ENCODE results near the gene SPAG7.
A peak's percentile ranks its signal among the peaks of the same experiment; 100 is the strongest.
"Not testable (repeated sequence)": the region's sequence is repeated elsewhere in the genome, so short reads cannot be mapped to it uniquely, and the experiment has no call there.

Gene SPAG7

DNA sequence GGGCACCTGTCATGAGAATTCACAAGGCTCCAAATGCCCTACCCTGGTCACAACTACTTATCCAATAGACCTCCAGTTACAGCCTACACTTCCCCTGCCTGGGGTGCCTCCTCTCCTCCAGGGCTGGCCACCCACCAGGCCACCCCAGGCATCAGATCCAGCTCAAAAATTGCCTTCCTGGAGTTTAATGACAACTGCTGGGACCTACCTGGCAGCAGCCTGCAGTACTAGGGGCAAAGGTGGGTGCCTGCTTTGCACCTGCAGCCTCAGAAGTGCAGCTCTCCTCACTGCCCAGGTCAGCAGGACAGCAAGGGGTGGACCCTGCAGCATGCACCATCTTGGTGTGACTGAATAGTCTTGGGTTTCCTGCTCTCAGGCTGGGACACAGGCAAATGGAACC, 32.0 kb downstream of the SPAG7 start:
- no peak for DNase-seq

DNA sequence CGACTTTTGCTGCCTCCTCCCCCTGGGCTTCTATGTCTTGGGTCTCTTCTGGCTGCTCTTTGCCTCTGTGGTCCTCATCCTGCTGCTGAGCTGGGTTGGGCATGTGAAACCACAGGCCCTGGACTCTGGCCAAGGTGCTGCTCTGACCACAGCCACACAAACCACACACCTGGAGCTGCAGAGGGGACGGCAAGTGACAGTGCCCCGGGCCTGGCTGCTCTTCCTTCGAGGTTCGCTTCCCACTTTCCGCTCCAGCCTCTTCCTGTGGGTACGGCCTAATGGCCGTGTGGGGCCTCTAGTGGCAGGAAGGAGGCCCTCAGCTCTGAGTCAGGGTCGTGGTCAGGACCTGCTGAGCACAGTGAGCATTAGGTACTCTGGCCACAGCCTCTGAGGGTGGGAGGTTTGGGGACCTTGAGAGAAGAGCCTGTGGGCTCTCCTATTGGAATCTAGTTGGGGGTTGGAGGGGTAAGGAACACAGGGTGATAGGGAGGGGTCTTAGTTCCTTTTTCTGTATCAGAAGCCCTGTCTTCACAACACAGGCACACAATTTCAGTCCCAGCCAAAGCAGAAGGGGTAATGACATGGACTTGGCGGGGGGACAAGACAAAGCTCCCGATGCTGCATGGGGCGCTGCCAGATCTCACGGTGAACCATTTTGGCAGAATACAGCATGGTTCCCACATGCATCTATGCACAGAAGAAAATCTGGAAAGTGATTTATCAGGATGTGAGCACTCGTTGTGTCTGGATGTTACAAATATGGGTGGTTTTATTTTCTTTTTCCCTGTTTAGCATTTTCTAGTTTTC, 33.2 kb downstream of the SPAG7 start:
- peak; percentile 66 to 79 (median 67) for DNase-seq

DNA sequence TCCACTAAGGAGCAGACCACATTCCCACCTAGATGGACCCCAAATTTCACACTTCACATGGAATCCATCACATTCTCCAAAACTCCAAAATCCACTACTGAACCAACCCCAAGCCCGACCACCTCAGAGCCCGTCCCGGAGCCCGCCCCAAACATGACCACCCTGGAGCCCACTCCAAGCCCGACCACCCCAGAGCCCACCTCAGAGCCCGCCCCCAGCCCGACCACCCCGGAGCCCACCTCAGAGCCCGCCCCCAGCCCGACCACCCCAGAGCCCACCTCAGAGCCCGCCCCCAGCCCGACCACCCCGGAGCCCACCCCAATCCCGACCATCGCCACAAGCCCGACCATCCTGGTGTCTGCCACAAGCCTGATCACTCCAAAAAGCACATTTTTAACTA, 34.0 kb downstream of the SPAG7 start:
- no peak for DNase-seq

DNA sequence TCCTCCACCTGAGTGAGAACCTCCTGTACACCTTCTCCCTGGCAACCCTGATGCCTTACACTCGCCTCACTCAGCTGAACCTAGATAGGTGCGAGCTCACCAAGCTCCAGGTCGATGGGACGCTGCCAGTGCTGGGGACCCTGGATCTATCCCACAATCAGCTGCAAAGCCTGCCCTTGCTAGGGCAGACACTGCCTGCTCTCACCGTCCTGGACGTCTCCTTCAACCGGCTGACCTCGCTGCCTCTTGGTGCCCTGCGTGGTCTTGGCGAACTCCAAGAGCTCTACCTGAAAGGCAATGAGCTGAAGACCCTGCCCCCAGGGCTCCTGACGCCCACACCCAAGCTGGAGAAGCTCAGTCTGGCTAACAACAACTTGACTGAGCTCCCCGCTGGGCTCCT, 34.9 kb downstream of the SPAG7 start:
- DNase-seq, result no peak

DNA sequence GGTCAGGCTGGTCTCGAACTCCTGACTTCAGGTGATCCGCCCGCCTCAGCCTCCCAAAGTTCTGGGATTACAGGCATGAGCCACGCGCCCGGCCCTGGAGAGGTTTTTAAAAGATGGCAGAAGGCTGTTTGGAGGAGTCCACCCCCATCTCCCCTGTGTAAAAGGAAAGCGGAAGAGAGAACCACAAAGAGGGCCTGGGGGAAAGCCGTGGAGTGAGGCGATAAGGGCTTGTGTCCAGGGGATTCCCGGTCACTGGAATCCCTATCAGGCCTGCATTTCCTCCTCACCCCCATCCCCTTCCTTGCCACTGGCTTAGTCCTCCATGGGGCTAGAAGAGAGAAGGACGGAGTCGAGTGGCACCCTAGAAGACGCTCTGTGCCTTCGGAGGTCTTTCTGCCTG, 35.7 kb downstream of the SPAG7 start, which contains the start of gene GP1BA:
Gene GP1BA, plus strand, starts transcription at position 315 of the 400 bp plus-strand sequence. CDS start 328 bp downstream, outside the sequence.
- DNase-seq, result peak; percentile 73 to 85 (median 83)

DNA sequence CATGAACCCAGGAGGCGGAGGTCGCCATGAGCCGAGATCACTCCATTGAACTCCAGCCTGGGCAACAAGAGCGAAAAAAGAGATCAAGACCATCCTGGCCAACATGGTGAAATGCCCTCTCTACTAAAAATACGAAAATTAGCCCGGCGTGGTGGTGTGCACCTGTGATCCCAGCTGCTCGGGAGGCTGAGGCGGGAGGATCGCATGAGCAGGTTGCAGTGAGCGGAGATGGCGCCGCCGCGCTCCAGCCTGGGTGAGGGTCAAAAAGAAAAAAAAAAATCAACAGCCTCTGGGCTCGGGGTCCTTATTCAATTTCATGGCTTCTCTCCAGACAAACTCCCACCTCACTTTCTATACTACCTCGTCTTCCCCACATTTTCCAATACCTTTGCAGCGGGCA, 38.7 kb downstream of the SPAG7 start:
- DNase-seq, result no peak

DNA sequence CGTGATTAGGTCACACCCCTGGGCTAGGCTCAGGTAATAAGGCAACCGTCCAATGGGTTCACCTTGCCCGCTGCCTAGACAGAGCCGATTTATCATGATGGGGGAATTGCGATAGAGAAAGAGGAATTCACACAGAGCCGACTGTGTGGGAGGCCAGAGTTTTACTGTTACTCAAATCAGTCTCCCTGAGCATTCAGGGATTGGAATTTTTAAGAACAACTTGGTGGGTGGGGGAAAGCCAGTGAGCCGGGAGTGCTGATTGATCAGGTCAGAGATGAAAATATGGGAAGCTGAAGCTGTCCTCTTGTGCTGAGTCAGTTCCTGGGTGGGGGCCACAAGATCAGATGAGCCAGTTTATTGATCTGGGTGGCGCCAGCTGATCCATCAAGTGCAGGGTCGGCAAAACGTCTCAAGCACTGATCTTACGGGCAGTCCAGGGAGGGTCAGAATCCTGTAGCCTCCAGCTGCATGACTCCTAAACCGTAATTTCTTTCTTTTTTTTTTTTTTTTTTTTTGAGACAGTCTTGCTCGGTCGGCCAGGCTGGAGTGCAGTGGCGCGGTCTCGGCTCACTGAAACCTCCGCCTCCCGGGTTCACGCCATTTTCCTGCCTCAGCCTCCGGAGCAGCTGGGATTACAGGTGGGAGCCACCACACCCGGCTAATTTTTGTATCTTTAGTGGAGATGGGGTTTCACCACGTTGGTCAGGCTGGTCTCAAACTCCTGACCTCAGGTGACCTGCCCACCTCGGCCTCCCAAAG, 40.9 kb downstream of the SPAG7 start:
- DNase-seq, result peak in 2 of 3 donors; percentile 80 to 94

DNA sequence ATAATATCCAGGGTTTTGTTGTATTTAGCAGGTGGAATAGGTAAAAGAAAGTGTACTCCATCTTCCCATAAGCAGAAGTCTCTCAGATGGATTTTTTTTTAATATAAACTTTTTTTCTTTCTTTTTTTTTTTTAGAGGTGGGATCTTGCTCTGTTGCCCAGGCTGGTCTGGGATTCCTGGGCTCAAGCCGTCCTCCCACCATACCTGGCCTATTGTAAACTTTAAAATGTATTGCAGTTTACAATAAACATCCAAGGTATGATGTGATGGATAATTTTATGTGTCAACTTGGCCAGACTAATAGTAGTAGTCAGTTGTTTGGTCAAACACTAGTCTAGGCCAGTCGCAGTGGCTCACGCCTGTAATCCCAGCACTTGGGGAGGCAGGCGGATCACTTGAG, 46.3 kb downstream of the SPAG7 start:
- no peak for DNase-seq

DNA sequence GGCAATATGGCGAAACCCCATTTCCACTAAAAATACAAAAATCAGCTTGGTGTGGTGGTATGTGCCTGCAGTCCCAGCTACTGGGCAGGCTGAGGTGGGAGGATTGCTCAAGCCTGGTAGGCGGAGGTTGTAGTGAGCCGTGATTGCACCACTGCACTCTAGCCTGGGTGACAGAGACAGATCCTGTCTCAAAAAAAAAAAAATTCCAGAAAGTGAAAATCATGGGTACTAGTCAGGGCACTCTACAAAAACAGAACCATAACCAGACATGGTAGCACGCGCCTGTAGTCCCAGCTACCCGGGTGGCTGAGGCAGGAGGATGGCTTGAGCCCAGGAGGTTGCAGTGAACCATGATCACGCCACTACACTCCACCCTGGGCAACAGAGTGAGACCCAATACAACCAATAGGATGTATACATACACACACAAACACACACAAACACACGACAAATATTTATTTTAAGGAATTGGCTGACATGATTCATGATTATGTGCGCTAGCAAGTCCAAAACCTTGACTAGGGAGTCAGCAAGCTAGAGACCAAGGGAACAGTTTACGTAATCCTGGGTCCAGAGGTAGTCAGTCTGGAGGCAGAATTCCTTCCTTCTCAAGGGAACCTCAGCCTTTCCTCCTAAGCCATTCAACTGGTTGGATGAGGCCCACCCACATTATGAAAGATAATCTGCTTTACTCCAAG, 47.1 kb downstream of the SPAG7 start:
- peak; percentile 89 to 93 (median 92) for DNase-seq

DNA sequence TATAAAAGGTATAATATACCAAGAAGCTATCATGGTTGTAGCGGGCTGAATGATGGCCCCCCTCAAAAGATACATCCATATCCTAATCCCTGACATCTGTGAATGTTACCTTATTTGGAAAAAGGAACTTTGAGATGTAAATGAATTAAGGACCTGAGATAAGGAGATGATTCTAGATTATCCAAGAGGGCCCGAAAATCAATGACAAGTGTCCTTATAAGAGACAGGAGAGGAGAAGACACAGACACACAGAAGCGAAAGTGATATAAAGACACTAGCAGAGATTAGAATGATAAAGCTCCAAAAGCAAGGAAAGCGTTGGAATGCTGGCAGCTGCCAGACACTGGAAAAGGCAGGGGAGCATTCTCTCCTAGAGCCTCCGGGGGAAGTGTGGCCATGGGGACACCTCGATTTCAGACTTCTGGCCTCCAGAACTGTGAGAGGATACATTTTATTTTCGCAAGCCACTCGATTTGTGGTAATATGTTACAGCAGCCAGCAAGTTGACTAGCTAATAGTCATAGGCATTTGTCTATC, 48.0 kb downstream of the SPAG7 start:
- no peak for DNase-seq

DNA sequence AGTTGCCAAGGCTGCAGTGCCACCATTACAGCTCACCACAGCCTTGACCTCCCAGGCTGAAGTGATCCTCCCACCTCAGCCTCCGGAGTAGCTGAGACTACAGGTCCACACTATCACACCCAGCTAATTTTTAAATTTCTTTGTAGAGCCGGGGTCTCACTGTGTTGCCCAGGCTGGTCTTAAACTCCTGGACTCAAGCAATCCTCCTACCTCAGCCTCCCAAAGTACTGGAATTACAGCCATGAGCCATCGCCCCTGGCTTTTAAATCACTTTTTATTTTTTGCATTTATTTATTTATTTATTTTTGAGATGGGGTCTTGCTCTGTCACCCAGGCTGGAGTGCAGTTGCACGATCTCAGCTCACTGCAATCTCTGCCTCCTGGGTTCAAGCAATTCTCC, 53.1 kb downstream of the SPAG7 start:
- not testable (repeated sequence) for DNase-seq

DNA sequence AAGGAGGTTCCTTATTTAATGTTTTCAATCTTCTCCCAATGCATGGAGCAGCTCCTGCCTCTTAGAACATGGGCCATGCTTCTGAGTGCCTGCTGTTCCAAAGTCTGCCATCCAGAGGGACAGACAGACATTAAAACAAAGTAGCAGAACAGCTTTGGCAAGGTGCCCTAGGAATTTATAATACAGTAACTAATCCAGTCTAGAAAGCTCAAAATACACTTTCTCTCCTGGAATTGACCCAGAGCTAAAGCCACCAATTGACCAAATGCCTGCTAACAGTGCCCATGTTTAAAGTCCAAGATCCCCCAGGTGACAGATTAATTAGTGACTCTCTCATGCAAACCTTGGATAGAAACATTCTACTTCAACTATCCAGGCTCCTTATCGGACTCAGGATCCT, 53.6 kb downstream of the SPAG7 start:
- DNase-seq, result no peak

All from suppressor macrophage treated with lipopolysaccharide for 1 hour (primary cell).